ENCODE data around the gene CDH22.

DNA sequence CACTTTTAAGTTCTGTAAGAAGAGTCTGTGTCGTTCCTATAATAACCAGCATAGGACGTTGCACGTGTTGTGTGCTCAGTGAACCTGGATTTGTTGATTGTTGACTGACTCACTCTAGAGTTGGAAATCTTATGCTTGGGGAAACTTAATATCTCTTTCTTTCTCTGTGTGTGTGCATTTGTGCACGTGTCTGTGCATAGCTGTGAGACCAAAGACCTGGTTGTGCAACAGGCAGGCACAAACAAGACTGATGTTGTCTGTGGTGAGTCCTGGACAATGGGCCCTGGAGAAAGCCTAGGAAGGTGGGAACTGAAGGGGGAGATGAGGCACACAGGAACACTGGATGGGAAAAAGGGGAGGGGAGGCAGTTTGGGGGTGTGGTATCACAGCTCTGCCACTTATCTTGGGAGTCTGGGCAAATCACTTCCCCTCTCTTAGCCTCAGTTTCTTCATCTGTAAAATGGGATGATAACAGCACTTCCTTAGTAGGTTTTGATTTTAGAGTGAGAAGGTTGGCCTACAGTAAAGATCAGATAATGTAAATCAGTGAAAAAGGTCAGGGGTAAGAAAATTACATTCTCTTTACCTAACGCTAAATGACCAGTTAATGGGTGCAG is 181.8 kb downstream of the CDH22 start:
- TF ChIP-seq, protein P1, sequence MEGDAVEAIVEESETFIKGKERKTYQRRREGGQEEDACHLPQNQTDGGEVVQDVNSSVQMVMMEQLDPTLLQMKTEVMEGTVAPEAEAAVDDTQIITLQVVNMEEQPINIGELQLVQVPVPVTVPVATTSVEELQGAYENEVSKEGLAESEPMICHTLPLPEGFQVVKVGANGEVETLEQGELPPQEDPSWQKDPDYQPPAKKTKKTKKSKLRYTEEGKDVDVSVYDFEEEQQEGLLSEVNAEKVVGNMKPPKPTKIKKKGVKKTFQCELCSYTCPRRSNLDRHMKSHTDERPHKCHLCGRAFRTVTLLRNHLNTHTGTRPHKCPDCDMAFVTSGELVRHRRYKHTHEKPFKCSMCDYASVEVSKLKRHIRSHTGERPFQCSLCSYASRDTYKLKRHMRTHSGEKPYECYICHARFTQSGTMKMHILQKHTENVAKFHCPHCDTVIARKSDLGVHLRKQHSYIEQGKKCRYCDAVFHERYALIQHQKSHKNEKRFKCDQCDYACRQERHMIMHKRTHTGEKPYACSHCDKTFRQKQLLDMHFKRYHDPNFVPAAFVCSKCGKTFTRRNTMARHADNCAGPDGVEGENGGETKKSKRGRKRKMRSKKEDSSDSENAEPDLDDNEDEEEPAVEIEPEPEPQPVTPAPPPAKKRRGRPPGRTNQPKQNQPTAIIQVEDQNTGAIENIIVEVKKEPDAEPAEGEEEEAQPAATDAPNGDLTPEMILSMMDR (conservative IDR thresholded peaks at IDR 0.05; ENCODE audit: low read depth in 2 of 2) = no peak
- TF ChIP-seq EZH2 (IDR thresholded peaks at IDR 0.05; ENCODE audit: low read depth, unreplicated experiment) (no peak), ZNF331 (CRISPR knock-in tag; IDR thresholded peaks at IDR 0.05; ENCODE audit: low read depth) (no peak)

All from GM23338 (cell line).